SH-SY5Y (cell line): ENCODE results near the gene FOSL1.

Experiments used
- GATA2 ChIP-seq: IDR thresholded peaks from 2 replicates; pipeline ENCODE4 v1.6.1; 2011; ENCODE audit warnings: mild to moderate bottlenecking, low read depth, low read length
- GATA3 ChIP-seq: IDR thresholded peaks from 2 replicates; pipeline ENCODE4 v1.6.1; 2011; ENCODE audit warnings: low read depth, mild to moderate bottlenecking, low read length, moderate library complexity

DNA sequence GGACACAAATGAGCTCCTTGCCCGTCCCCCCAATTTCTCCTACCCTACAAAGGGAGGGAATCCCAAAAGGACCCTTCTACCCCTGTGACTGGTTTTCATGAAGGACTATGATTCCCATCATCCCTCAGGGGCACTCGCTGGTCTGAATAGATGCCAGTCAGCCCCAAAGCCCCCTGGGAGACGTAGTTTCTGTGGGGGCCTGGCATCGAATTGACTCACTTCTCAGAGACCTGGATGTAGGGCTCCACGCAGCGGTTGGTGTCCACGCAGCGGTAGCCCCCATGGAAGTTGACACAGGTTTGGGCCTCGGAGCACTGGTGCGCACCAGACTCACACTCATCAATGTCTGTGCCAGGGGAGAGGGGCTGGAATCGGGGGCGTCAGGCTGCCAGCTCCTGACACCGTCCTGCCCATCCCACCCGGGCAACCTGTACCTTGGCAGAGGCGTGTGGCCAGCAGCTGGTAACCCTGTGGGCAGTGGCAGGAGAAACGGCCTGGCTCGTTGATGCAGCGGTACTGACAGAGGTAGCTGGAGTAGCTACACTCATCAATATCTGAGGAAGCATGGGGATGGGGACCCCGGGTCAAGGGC, 32.0 kb downstream of the FOSL1 start:
- TF ChIP-seq GATA3 (no peak), GATA2 (no peak)
